HEK293T (cell line): ENCODE measurements around the gene PSME2.

Experiments used
- ARNT ChIP-seq: fragments of 450-650 bp; IDR thresholded peaks from 2 replicates; pipeline ENCODE4 v1.6.1; 2017; ENCODE audit warnings: mild to moderate bottlenecking
- ELF4 ChIP-seq: fragments of 450-650 bp; IDR thresholded peaks from 2 replicates; pipeline ENCODE4 v1.6.1; 2017; ENCODE audit warnings: antibody characterized with exemption
- FOXK2 ChIP-seq: fragments of 450-650 bp; IDR thresholded peaks from 2 replicates; pipeline ENCODE4 v1.6.1; 2016; ENCODE audit warnings: mild to moderate bottlenecking
- ZNF384 ChIP-seq: fragments of 450-650 bp; IDR thresholded peaks from 2 replicates; pipeline ENCODE4 v1.6.1; 2016
- TF ChIP-seq, protein P1 (sequence below): fragments of 450-650 bp; IDR thresholded peaks from 2 replicates; pipeline ENCODE4 v1.6.1; 2016

DNA sequence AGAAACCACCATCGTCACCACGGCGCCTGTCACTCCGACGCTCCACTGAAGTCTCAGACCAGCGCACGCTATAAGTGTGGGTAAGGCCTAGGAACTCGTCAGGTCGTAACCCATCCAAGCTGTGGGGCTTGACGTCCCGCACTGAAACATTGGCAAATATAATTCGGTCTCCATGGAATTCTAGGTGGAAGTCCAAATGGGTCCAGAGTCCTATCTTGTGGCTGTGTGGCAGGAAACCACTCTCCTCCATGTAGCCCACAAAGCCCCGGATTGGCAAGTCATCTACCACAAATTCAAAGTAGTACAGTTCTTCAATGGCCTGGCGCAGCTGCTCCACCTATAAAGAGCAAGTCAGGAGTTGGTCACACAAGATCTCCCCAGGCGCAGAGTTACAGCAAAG is 46.5 kb upstream of the PSME2 start:
- no peak for TF ChIP-seq ARNT
- no peak for TF ChIP-seq ELF4
- TF ChIP-seq, protein P1, sequence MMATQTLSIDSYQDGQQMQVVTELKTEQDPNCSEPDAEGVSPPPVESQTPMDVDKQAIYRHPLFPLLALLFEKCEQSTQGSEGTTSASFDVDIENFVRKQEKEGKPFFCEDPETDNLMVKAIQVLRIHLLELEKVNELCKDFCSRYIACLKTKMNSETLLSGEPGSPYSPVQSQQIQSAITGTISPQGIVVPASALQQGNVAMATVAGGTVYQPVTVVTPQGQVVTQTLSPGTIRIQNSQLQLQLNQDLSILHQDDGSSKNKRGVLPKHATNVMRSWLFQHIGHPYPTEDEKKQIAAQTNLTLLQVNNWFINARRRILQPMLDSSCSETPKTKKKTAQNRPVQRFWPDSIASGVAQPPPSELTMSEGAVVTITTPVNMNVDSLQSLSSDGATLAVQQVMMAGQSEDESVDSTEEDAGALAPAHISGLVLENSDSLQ: no peak
- TF ChIP-seq ZNF384: no peak
- no peak for TF ChIP-seq FOXK2
